Measurements from ENCODE around the gene POLDIP3. TPM values are rescaled to one million over a fixed set of nuclear protein-coding genes. Genes with fewer than 3 reads are reported as not detected.

The POLDIP3 gene
- total and polyA plus RNA-seq, 2 of the 4 experiments (the other 2 are of a cell fraction), result 33.9 to 43.6 TPM

DNA sequence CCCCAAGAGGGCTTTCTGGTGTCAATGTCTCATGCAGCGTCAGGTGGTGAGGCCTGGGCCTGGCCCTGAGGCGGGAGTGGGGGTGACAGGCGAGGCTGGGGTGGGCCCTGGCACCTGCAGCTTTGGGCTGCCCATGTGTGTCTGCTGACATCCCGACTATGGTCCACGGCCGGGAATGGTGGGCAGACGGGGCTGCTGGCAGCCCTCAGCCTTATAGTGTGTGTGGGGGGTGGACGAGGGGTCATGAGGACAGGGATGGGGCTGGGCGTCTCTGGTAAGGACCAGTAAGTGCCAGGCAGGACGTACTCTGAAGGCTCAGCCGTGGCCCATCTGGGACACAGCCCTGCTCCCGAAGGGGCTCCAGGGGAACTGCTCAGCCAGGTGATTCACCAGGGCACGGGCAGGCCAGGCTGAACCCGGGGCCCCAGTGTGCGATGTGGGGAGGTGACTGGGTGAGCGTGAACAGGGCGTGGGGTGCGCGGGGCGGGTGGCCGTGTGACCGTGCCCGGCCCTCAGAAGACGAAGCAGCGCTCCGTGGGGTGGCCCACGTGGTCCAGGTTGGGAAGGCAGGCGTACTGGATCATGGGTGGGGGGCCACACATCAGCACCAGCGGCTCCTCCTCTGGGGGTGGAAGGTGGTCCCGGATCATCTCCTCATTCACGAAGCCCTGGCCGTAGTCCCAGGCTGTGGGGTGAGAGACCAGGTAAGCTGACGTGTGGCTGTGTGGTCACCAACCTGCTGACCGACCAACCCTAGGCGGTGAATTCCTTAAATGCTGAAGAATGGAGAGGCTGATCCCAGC lies 4.8 kb upstream of the POLDIP3 start:
- H2AFZ ChIP-seq (replicated peaks; ENCODE audit: low read length, poor library complexity), result no peak overlapping the region
- ATAC-seq (ENCODE audit: low read depth) (no peak), DNase-seq (no peak)
- dilution Hi-C loops (cut with HindIII; ENCODE audit: low sequenced_read_pairs, unreplicated experiment) (no loop called here), intact Hi-C loops (cut with micrococcal nuclease) (no loop called here), in situ Hi-C loops (cut with MboI; ENCODE audit: low sequenced_read_pairs) (no loop called here)
- H3K23ac ChIP-seq (ENCODE audit: low read depth, low read length), result no peak overlapping the region
- TSS peak; percentile 98 for BruUV-seq (replicated peaks)
- no peak for TF ChIP-seq CEBPB (IDR thresholded peaks at IDR 0.05; ENCODE audit: low read depth, low read length)
- no peak for TF ChIP-seq POLR2A (IDR thresholded peaks at IDR 0.05; ENCODE audit: low read depth, low read length)
- no peak for TF ChIP-seq MXI1 (IDR thresholded peaks at IDR 0.05; ENCODE audit: borderline replicate concordance, low read depth, low read length)
- TF ChIP-seq BHLHE40 (IDR thresholded peaks at IDR 0.05; ENCODE audit: low read depth, low read length), result no peak
- TF ChIP-seq, protein P1, sequence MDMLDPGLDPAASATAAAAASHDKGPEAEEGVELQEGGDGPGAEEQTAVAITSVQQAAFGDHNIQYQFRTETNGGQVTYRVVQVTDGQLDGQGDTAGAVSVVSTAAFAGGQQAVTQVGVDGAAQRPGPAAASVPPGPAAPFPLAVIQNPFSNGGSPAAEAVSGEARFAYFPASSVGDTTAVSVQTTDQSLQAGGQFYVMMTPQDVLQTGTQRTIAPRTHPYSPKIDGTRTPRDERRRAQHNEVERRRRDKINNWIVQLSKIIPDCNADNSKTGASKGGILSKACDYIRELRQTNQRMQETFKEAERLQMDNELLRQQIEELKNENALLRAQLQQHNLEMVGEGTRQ (IDR thresholded peaks at IDR 0.05; ENCODE audit: low read depth, low read length), result no peak
- TF ChIP-seq CHD1 (IDR thresholded peaks at IDR 0.05; ENCODE audit: low read depth, low read length), result no peak
- TF ChIP-seq FOS (IDR thresholded peaks at IDR 0.05; ENCODE audit: low read depth, low read length), result no peak
- no peak for TF ChIP-seq RCOR1 (IDR thresholded peaks at IDR 0.05; ENCODE audit: insufficient replicate concordance, low read length)
- no peak for TF ChIP-seq RFX5 (IDR thresholded peaks at IDR 0.05; ENCODE audit: low read depth, low read length)
- no peak for TF ChIP-seq MAZ (IDR thresholded peaks at IDR 0.05; ENCODE audit: borderline replicate concordance, low read depth, low read length)
- TF ChIP-seq, protein P2, sequence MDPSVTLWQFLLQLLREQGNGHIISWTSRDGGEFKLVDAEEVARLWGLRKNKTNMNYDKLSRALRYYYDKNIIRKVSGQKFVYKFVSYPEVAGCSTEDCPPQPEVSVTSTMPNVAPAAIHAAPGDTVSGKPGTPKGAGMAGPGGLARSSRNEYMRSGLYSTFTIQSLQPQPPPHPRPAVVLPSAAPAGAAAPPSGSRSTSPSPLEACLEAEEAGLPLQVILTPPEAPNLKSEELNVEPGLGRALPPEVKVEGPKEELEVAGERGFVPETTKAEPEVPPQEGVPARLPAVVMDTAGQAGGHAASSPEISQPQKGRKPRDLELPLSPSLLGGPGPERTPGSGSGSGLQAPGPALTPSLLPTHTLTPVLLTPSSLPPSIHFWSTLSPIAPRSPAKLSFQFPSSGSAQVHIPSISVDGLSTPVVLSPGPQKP (IDR thresholded peaks at IDR 0.05; ENCODE audit: borderline replicate concordance, low read depth, low read length), result no peak
- TF ChIP-seq, protein P3, sequence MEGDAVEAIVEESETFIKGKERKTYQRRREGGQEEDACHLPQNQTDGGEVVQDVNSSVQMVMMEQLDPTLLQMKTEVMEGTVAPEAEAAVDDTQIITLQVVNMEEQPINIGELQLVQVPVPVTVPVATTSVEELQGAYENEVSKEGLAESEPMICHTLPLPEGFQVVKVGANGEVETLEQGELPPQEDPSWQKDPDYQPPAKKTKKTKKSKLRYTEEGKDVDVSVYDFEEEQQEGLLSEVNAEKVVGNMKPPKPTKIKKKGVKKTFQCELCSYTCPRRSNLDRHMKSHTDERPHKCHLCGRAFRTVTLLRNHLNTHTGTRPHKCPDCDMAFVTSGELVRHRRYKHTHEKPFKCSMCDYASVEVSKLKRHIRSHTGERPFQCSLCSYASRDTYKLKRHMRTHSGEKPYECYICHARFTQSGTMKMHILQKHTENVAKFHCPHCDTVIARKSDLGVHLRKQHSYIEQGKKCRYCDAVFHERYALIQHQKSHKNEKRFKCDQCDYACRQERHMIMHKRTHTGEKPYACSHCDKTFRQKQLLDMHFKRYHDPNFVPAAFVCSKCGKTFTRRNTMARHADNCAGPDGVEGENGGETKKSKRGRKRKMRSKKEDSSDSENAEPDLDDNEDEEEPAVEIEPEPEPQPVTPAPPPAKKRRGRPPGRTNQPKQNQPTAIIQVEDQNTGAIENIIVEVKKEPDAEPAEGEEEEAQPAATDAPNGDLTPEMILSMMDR (conservative IDR thresholded peaks at IDR 0.05; ENCODE audit: low read depth, low read length), result no peak
- TF ChIP-seq SMC3 (IDR thresholded peaks at IDR 0.05; ENCODE audit: low read depth, low read length), result no peak
- TF ChIP-seq RAD21 (IDR thresholded peaks at IDR 0.05; ENCODE audit: low read length), result no peak
- no peak for TF ChIP-seq NFE2L2 (IDR thresholded peaks at IDR 0.05; ENCODE audit: low read depth, low read length)
- no peak overlapping the region for H2BK20ac ChIP-seq (ENCODE audit: low read depth, low read length)
- no peak overlapping the region for H3K27ac ChIP-seq (ENCODE audit: insufficient read depth, low read length)
- peaks cover 23% of the 10 kb centered on the region for H3K36me3 ChIP-seq (ENCODE audit: control insufficient read depth, insufficient read depth, low read length)
- H4K20me1 ChIP-seq (ENCODE audit: insufficient read depth, low read length), result peaks cover 30% of the 10 kb centered on the region
- WGBS, 2 experiments (ENCODE audit: extremely low coverage in 2 of 2, insufficient read length in 1 of 2), result 96% methylated on average over 17 of the region's 35 CpGs; no CpG with 5 or more reads in 1 of the 2 experiments
- H3K18ac ChIP-seq (ENCODE audit: low read depth, low read length), result no peak overlapping the region
- H3K79me1 ChIP-seq (ENCODE audit: low read depth in 1 of 2, low read length in 2 of 2), result peaks cover 0 to 23% of the 10 kb centered on the region in 2 experiments; a peak in 2 of 4 replicates
- H3K4me3 ChIP-seq (ENCODE audit: insufficient read depth, low read depth, low read length), result no peak overlapping the region
- H3K4me2 ChIP-seq (ENCODE audit: low read depth, low read length), result no peak overlapping the region
- peaks cover 16% of the 10 kb centered on the region; the same call in 1 of the 2 replicates for H3K9me1 ChIP-seq (ENCODE audit: insufficient read depth, low read length)
- no peak overlapping the region for H3K14ac ChIP-seq (replicated peaks; ENCODE audit: low read depth, low read length)
- no peak overlapping the region for H3K56ac ChIP-seq (ENCODE audit: extremely low read depth, insufficient read depth, low read length)
- ChIA-PET POLR2A (ENCODE audit: unreplicated experiment) (interaction anchor here (0.6 kb wide), 1 partner anchor 507 kb away, joined by 12 read pairs; no protein-coding TSS in a partner anchor), CTCF (no interaction called here)
- H4K5ac ChIP-seq (ENCODE audit: low read depth, low read length), result no peak overlapping the region
- H2AK5ac ChIP-seq (ENCODE audit: low read depth, low read length), result no peak overlapping the region
- H2BK120ac ChIP-seq (ENCODE audit: low read depth, low read length), result no peak overlapping the region
- H3K27me3 ChIP-seq (ENCODE audit: control insufficient read depth, insufficient read depth, low read length), result no peaks in the 10 kb centered on the region
- H4K91ac ChIP-seq (ENCODE audit: insufficient read depth, low read depth, low read length), result no peak overlapping the region
- no peak overlapping the region for H3K9ac ChIP-seq (ENCODE audit: low read depth, low read length)
- H3K4me1 ChIP-seq (ENCODE audit: control insufficient read depth, insufficient read depth, low read length), result peaks cover 11% of the 10 kb centered on the region
- no peaks in the 10 kb centered on the region for H3K9me3 ChIP-seq (ENCODE audit: control insufficient read depth, insufficient read depth, low read length)
- H2BK5ac ChIP-seq (ENCODE audit: low read depth, low read length, poor library complexity, severe bottlenecking), result no peak overlapping the region
- H2BK15ac ChIP-seq (ENCODE audit: low read depth, low read length), result no peak overlapping the region
- H3K4ac ChIP-seq (ENCODE audit: low read depth, low read length), result no peak overlapping the region
- no peak overlapping the region for H2AK9ac ChIP-seq (replicated peaks; ENCODE audit: low read depth, low read length, poor library complexity)
- H4K8ac ChIP-seq (ENCODE audit: low read depth in 2 of 2, low read length in 2 of 2), result no peak overlapping the region
